GM12874 (cell line): ENCODE results near the gene CXCL14.

ENCODE experiments used
- CTCF ChIP-seq: IDR thresholded peaks from 2 replicates; pipeline ENCODE4 v1.5.1; 2011; ENCODE audit warnings: low read depth, mild to moderate bottlenecking, control low read depth, low read length, moderate library complexity; ENCODE audit not compliant: insufficient read depth

Gene CXCL14

GRCh38 chr5:135615171-135615570, 36.4 kb upstream of the CXCL14 start:
- no peak for TF ChIP-seq CTCF

GRCh38 chr5:135609981-135610380, 31.2 kb upstream of the CXCL14 start:
- TF ChIP-seq CTCF = no peak

- no peak for TF ChIP-seq CTCF
Observed at GRCh38 chr5:135608761-135609443, 30.1 kb upstream of the CXCL14 start.

GRCh38 chr5:135608361-135608760, 29.6 kb upstream of the CXCL14 start:
- TF ChIP-seq CTCF = no peak

GRCh38 chr5:135606431-135606830, 27.6 kb upstream of the CXCL14 start:
- no peak for TF ChIP-seq CTCF

GRCh38 chr5:135605221-135605620, 26.4 kb upstream of the CXCL14 start:
- TF ChIP-seq CTCF = no peak

GRCh38 chr5:135604056-135604455, 25.3 kb upstream of the CXCL14 start:
- no peak for TF ChIP-seq CTCF
